ENCODE data around the gene ASPSCR1. TPM values are rescaled to one million over a fixed set of nuclear protein-coding genes. Genes with fewer than 3 reads are reported as not detected.

The ASPSCR1 gene
- total and polyA plus RNA-seq, 2 of the 13 experiments (the other 11 are each of a cell fraction or from before 2014, with no cell fraction given) = 274 to 314 TPM

GRCh38 chr17:82000803-82001570 lies 23.6 kb downstream of the ASPSCR1 start (continued):
- TF ChIP-seq IKZF5 (CRISPR knock-in tag; IDR thresholded peaks at IDR 0.05) = peak; percentile 98
- TF ChIP-seq BHLHE40 (IDR thresholded peaks at IDR 0.05; ENCODE audit: low read length) = peak; percentile 100
- TF ChIP-seq TMF1 (CRISPR knock-in tag; IDR thresholded peaks at IDR 0.05; ENCODE audit: low read depth) = no peak
- TF ChIP-seq SMAD1 (CRISPR knock-in tag; IDR thresholded peaks at IDR 0.05; ENCODE audit: borderline replicate concordance, low read depth) = no peak
- TF ChIP-seq ZNF12 (CRISPR knock-in tag; IDR thresholded peaks at IDR 0.05) = peak; percentile 67; the same call in 1 of the 2 replicates
- TF ChIP-seq ZNF275 (CRISPR knock-in tag; IDR thresholded peaks at IDR 0.05; ENCODE audit: borderline replicate concordance) = no peak
- TF ChIP-seq, protein P1, sequence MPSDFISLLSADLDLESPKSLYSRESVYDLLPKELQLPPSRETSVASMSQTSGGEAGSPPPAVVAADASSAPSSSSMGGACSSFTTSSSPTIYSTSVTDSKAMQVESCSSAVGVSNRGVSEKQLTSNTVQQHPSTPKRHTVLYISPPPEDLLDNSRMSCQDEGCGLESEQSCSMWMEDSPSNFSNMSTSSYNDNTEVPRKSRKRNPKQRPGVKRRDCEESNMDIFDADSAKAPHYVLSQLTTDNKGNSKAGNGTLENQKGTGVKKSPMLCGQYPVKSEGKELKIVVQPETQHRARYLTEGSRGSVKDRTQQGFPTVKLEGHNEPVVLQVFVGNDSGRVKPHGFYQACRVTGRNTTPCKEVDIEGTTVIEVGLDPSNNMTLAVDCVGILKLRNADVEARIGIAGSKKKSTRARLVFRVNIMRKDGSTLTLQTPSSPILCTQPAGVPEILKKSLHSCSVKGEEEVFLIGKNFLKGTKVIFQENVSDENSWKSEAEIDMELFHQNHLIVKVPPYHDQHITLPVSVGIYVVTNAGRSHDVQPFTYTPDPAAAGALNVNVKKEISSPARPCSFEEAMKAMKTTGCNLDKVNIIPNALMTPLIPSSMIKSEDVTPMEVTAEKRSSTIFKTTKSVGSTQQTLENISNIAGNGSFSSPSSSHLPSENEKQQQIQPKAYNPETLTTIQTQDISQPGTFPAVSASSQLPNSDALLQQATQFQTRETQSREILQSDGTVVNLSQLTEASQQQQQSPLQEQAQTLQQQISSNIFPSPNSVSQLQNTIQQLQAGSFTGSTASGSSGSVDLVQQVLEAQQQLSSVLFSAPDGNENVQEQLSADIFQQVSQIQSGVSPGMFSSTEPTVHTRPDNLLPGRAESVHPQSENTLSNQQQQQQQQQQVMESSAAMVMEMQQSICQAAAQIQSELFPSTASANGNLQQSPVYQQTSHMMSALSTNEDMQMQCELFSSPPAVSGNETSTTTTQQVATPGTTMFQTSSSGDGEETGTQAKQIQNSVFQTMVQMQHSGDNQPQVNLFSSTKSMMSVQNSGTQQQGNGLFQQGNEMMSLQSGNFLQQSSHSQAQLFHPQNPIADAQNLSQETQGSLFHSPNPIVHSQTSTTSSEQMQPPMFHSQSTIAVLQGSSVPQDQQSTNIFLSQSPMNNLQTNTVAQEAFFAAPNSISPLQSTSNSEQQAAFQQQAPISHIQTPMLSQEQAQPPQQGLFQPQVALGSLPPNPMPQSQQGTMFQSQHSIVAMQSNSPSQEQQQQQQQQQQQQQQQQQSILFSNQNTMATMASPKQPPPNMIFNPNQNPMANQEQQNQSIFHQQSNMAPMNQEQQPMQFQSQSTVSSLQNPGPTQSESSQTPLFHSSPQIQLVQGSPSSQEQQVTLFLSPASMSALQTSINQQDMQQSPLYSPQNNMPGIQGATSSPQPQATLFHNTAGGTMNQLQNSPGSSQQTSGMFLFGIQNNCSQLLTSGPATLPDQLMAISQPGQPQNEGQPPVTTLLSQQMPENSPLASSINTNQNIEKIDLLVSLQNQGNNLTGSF (CRISPR knock-in tag; IDR thresholded peaks at IDR 0.05) = peak; percentile 92; the same call in 1 of the 2 replicates
- peak; percentile 84 for TF ChIP-seq NR2C2 (CRISPR knock-in tag; IDR thresholded peaks at IDR 0.05; ENCODE audit: borderline replicate concordance)
- TF ChIP-seq IKZF4 (CRISPR knock-in tag; IDR thresholded peaks at IDR 0.05; ENCODE audit: borderline replicate concordance, low read depth, not compliant biosample characterization) = no peak
- TF ChIP-seq ZNF451 (CRISPR knock-in tag; IDR thresholded peaks at IDR 0.05) = no peak; the same call in 1 of the 2 replicates
- TF ChIP-seq, protein P2, sequence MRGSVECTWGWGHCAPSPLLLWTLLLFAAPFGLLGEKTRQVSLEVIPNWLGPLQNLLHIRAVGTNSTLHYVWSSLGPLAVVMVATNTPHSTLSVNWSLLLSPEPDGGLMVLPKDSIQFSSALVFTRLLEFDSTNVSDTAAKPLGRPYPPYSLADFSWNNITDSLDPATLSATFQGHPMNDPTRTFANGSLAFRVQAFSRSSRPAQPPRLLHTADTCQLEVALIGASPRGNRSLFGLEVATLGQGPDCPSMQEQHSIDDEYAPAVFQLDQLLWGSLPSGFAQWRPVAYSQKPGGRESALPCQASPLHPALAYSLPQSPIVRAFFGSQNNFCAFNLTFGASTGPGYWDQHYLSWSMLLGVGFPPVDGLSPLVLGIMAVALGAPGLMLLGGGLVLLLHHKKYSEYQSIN (CRISPR knock-in tag; IDR thresholded peaks at IDR 0.05; ENCODE audit: borderline replicate concordance) = no peak
- no peak for TF ChIP-seq IKZF1 (IDR thresholded peaks at IDR 0.05)
- TF ChIP-seq RAD21 (CRISPR knock-in tag; IDR thresholded peaks at IDR 0.05) = peak; percentile 74
- peak; percentile 79 for TF ChIP-seq ETV6 (CRISPR knock-in tag; conservative IDR thresholded peaks at IDR 0.05)
- peak; percentile 27; the same call in 1 of the 2 replicates for TF ChIP-seq KMT2B (CRISPR knock-in tag; IDR thresholded peaks at IDR 0.05)
- TF ChIP-seq, protein P3, sequence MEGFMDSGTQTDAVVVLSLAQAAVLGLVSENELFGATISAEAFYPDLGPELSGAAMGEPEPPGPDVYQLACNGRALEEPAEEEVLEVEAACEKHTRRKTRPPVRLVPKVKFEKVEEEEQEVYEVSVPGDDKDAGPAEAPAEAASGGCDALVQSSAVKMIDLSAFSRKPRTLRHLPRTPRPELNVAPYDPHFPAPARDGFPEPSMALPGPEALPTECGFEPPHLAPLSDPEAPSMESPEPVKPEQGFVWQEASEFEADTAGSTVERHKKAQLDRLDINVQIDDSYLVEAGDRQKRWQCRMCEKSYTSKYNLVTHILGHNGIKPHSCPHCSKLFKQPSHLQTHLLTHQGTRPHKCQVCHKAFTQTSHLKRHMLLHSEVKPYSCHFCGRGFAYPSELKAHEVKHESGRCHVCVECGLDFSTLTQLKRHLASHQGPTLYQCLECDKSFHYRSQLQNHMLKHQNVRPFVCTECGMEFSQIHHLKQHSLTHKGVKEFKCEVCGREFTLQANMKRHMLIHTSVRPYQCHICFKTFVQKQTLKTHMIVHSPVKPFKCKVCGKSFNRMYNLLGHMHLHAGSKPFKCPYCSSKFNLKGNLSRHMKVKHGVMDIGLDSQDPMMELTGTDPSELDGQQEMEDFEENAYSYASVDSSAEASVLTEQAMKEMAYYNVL (CRISPR knock-in tag; IDR thresholded peaks at IDR 0.05; ENCODE audit: borderline replicate concordance) = peak; percentile 87
- peak; percentile 97 for TF ChIP-seq BRD4 (CRISPR knock-in tag; IDR thresholded peaks at IDR 0.05)
